Activated naive CD4-positive, alpha-beta T cell treated with anti-CD3 and anti-CD28 coated beads for 36 hours (primary cell): ENCODE data around the gene PWWP2B. TPM values are rescaled to one million over a fixed set of nuclear protein-coding genes. Genes with fewer than 3 reads are reported as not detected.

Experiments
- CTCF ChIA-PET: fragments of 350-600 bp; sonication (Branson Sonifier 250); formaldehyde crosslinking; loops from one replicate; lab custom pipeline; 2021; ENCODE audit warnings: antibody characterized with exemption; lab: Charles Lee
- DNase-seq: peaks from one replicate; pipeline ENCODE4 v3.0.0-alpha.2; 2020
- H3K27ac Mint-ChIP-seq: one replicate; pipeline ENCODE4 v1.8.0; 2021; ENCODE audit warnings: mild to moderate bottlenecking, mixed read lengths
- H3K27me3 Mint-ChIP-seq: one replicate; pipeline ENCODE4 v1.8.0; 2021; ENCODE audit warnings: low read depth, mixed read lengths
- H3K36me3 Mint-ChIP-seq: one replicate; pipeline ENCODE4 v1.8.0; 2021; ENCODE audit warnings: low read depth, mixed read lengths
- H3K4me1 Mint-ChIP-seq: one replicate; pipeline ENCODE4 v1.8.0; 2021; ENCODE audit warnings: low read depth, mixed read lengths
- H3K4me3 Mint-ChIP-seq: one replicate; pipeline ENCODE4 v1.8.0; 2021; ENCODE audit warnings: mild to moderate bottlenecking, moderate library complexity, mixed read lengths
- H3K9me3 Mint-ChIP-seq: one replicate; pipeline ENCODE4 v1.8.0; 2021; ENCODE audit warnings: mixed read lengths
- intact Hi-C: fragments of 100-400 bp; cut with micrococcal nuclease; formaldehyde crosslinking; loops from one replicate; pipeline ENCODE4 v1.15.1; 2023
- total RNA-seq, 2 experiments: library from RNA; stranded (reverse); gene quantifications; one replicate each; pipeline ENCODE4 v1.2.3, GENCODE V29; 2021

Gene PWWP2B
- total RNA-seq, 2 experiments from 2014 or later: 1.5 to 2.2 TPM

- CTCF ChIA-PET: no interaction called here
- Mint-ChIP-seq H3K4me1 (no peaks in the 10 kb centered on the region), H3K9me3 (no peaks in the 10 kb centered on the region), H3K36me3 (peaks cover 1% of the 10 kb centered on the region), H3K27me3 (no peaks in the 10 kb centered on the region), H3K4me3 (no peak overlapping the region), H3K27ac (no peak overlapping the region)
- intact Hi-C loops: no loop called here
- no peak for DNase-seq
Measured at GRCh38 chr10:132466520-132467463, 69.8 kb downstream of the PWWP2B start.

Other genes starting within 250 kb of the PWWP2B start
- gene DPYSL4, start 210.3 kb upstream of the PWWP2B start, total RNA-seq: 10 to 100 TPM; 10.8 to 14.1 TPM
- 10 to 100 TPM; 16.5 to 16.6 TPM for gene STK32C, start 89.2 kb upstream of the PWWP2B start, total RNA-seq
- gene LRRC27, start 65.0 kb upstream of the PWWP2B start, total RNA-seq: 1 to 10 TPM; 1.5 to 1.9 TPM
- gene INPP5A, start 140.6 kb downstream of the PWWP2B start, total RNA-seq: 10 to 100 TPM; 17.3 to 19.5 TPM